ENCODE measurements around the gene NPAS1. TPM values are rescaled to one million over a fixed set of nuclear protein-coding genes. Genes with fewer than 3 reads are reported as not detected.

NPAS1 gene
- total and polyA plus RNA-seq, 2 of the 13 experiments (the other 11 are each of a cell fraction or from before 2014, with no cell fraction given) = 0.35 to 2.9 TPM

DNA sequence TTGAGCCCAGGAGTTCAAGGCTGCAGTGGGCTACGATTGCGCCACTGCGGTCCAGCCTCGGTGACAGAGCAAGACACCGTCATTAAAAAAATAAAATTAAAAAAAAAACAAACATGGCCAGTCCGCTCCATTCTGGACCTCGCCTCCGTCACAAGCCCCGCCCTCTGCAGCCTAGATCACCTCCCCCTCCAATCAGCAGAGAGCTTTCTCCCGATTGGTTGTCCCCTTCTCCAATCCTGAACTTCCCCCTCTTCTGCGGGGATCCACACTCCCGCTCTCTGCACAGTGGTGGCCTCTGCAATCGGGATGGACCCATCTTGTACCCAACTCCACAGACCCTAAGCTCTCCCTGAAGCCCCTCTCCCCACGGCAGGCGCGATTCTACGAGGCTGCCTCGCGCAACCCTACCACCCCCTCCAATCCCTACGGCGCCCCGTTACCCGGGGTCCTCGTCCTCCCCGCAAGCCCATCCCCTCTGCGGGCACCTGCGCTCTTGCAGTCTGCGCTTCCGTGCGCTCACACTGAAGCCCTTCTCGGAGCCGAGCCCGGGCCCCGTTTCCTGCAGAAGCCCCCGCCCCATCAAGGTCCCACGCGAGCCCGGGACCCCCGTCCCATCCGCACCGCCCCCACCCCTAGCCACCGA, 28.2 kb downstream of the NPAS1 start (continued):
- no peak for TF ChIP-seq ZHX2 (IDR thresholded peaks at IDR 0.05; ENCODE audit: low read depth)
- TF ChIP-seq ZHX2 (CRISPR knock-in tag; IDR thresholded peaks at IDR 0.05; ENCODE audit: borderline replicate concordance) = no peak
- TF ChIP-seq SMYD3 (CRISPR knock-in tag; IDR thresholded peaks at IDR 0.05) = no peak
- no peak for TF ChIP-seq TSC22D2 (CRISPR knock-in tag; IDR thresholded peaks at IDR 0.05; ENCODE audit: borderline replicate concordance)
- TF ChIP-seq, protein P1, sequence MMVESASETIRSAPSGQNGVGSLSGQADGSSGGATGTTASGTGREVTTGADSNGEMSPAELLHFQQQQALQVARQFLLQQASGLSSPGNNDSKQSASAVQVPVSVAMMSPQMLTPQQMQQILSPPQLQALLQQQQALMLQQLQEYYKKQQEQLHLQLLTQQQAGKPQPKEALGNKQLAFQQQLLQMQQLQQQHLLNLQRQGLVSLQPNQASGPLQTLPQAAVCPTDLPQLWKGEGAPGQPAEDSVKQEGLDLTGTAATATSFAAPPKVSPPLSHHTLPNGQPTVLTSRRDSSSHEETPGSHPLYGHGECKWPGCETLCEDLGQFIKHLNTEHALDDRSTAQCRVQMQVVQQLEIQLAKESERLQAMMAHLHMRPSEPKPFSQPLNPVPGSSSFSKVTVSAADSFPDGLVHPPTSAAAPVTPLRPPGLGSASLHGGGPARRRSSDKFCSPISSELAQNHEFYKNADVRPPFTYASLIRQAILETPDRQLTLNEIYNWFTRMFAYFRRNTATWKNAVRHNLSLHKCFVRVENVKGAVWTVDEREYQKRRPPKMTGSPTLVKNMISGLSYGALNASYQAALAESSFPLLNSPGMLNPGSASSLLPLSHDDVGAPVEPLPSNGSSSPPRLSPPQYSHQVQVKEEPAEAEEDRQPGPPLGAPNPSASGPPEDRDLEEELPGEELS (CRISPR knock-in tag; IDR thresholded peaks at IDR 0.05) = peak; percentile 18; the same call in 1 of the 2 replicates
- no peak for TF ChIP-seq CC2D1A (CRISPR knock-in tag; IDR thresholded peaks at IDR 0.05)
- TF ChIP-seq ZSCAN12 (CRISPR knock-in tag; IDR thresholded peaks at IDR 0.05) = no peak
- TF ChIP-seq ZNF878 (CRISPR knock-in tag; IDR thresholded peaks at IDR 0.05) = no peak
- TF ChIP-seq ZNF720 (CRISPR knock-in tag; IDR thresholded peaks at IDR 0.05) = no peak
- 0 out of 2 replicates have a peak, but pooled peaks have one; percentile 51 for TF ChIP-seq FOXC1 (CRISPR knock-in tag; IDR thresholded peaks at IDR 0.05; ENCODE audit: borderline replicate concordance)
- TF ChIP-seq, protein P2, sequence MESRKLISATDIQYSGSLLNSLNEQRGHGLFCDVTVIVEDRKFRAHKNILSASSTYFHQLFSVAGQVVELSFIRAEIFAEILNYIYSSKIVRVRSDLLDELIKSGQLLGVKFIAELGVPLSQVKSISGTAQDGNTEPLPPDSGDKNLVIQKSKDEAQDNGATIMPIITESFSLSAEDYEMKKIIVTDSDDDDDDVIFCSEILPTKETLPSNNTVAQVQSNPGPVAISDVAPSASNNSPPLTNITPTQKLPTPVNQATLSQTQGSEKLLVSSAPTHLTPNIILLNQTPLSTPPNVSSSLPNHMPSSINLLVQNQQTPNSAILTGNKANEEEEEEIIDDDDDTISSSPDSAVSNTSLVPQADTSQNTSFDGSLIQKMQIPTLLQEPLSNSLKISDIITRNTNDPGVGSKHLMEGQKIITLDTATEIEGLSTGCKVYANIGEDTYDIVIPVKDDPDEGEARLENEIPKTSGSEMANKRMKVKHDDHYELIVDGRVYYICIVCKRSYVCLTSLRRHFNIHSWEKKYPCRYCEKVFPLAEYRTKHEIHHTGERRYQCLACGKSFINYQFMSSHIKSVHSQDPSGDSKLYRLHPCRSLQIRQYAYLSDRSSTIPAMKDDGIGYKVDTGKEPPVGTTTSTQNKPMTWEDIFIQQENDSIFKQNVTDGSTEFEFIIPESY (CRISPR knock-in tag; IDR thresholded peaks at IDR 0.05) = no peak
- 0 out of 2 replicates have a peak, but pooled peaks have one; percentile 53 for TF ChIP-seq WIZ (CRISPR knock-in tag; IDR thresholded peaks at IDR 0.05)
- no peak for TF ChIP-seq PRDM15 (CRISPR knock-in tag; IDR thresholded peaks at IDR 0.05)
- peak; percentile 23; the same call in 1 of the 2 replicates for TF ChIP-seq POGZ (CRISPR knock-in tag; IDR thresholded peaks at IDR 0.05)
- TF ChIP-seq SMAD1 (CRISPR knock-in tag; IDR thresholded peaks at IDR 0.05; ENCODE audit: borderline replicate concordance, low read depth) = no peak
